Duodenal mucosa (tissue), 2 donors: Measurements from ENCODE around the gene KCNV2.

Experiments
- H3K27ac ChIP-seq: one replicate; pipeline ENCODE4 v1.7.0; 2013; ENCODE audit warnings: low read depth, low read length
- H3K27me3 ChIP-seq, 2 donors: one replicate each; pipeline ENCODE4 v1.7.0; 2013; ENCODE audit warnings: low read length in 2 of 2, control low read depth in 1 of 2; ENCODE audit not compliant: insufficient read depth in 2 of 2, control insufficient read depth in 1 of 2
- H3K36me3 ChIP-seq, 2 donors: one replicate each; pipeline ENCODE4 v1.7.0; 2013; ENCODE audit warnings: low read length in 2 of 2, control low read depth in 1 of 2; ENCODE audit not compliant: insufficient read depth in 2 of 2, control insufficient read depth in 1 of 2
- H3K4me1 ChIP-seq, 2 donors: one replicate each; pipeline ENCODE4 v1.7.0; 2013; ENCODE audit warnings: low read length in 2 of 2, control low read depth in 1 of 2; ENCODE audit not compliant: insufficient read depth in 2 of 2, control insufficient read depth in 1 of 2
- H3K4me3 ChIP-seq, 2 donors: one replicate each; pipeline ENCODE4 v1.7.0; 2013; ENCODE audit warnings: low read length in 2 of 2, low read depth in 1 of 2
- H3K9ac ChIP-seq, 2 donors: one replicate each; pipeline ENCODE4 v1.7.0; 2013; ENCODE audit warnings: low read length in 2 of 2, low read depth in 1 of 2
- H3K9me3 ChIP-seq, 2 donors: one replicate each; pipeline ENCODE4 v1.7.0; 2013; ENCODE audit warnings: low read length in 2 of 2, control low read depth in 1 of 2; ENCODE audit not compliant: control insufficient read depth in 1 of 2

The KCNV2 gene

GRCh38 chr9:2717385-2717784, at the start of gene KCNV2:
Gene KCNV2 (plus strand): TSS chr9:2717510. CDS start chr9:2717740, 230 bp downstream.
- H3K4me3 ChIP-seq = no peak within 1 kb of the TSS
- no peaks in the 10 kb centered on the region for H3K36me3 ChIP-seq
- no peaks in the 10 kb centered on the region for H3K4me1 ChIP-seq
- no peak within 1 kb of the TSS for H3K9ac ChIP-seq
- H3K27me3 ChIP-seq = no peaks in the 10 kb centered on the region
- H3K27ac ChIP-seq = no peak within 1 kb of the TSS
- no peaks in the 10 kb centered on the region for H3K9me3 ChIP-seq

DNA sequence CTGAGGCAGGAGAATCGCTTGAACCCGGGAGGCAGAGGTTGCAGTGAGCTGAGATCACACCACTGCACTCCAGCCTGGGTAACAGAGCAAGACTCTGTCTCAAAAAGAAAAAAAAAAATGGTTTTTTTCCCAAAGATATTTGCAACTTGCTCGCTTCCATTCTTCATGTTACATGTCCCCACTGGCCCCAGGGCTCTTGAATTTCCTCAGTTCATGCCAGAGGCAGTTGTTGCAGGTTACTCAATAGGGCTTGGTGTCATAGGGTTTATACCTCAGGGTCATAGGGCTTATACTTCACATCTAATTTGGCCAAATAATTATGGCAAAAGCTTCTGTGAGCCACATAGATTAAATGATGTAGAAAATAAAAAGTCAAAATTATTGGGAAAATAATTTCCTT, 44.1 kb upstream of the KCNV2 start:
- Histone ChIP-seq H3K4me1 (no peaks in the 10 kb centered on the region), H3K9ac (no peak overlapping the region), H3K9me3 (no peaks in the 10 kb centered on the region), H3K27ac (no peak overlapping the region), H3K4me3 (no peak overlapping the region), H3K27me3 (no peaks in the 10 kb centered on the region), H3K36me3 (no peaks in the 10 kb centered on the region)

GRCh38 chr9:2674141-2674824, 43.0 kb upstream of the KCNV2 start:
- no peak overlapping the region for H3K27ac ChIP-seq
- H3K36me3 ChIP-seq = no peaks in the 10 kb centered on the region
- H3K9ac ChIP-seq = no peak overlapping the region
- no peak overlapping the region for H3K4me3 ChIP-seq
- no peaks in the 10 kb centered on the region for H3K27me3 ChIP-seq
- no peaks in the 10 kb centered on the region for H3K9me3 ChIP-seq
- no peaks in the 10 kb centered on the region for H3K4me1 ChIP-seq

DNA sequence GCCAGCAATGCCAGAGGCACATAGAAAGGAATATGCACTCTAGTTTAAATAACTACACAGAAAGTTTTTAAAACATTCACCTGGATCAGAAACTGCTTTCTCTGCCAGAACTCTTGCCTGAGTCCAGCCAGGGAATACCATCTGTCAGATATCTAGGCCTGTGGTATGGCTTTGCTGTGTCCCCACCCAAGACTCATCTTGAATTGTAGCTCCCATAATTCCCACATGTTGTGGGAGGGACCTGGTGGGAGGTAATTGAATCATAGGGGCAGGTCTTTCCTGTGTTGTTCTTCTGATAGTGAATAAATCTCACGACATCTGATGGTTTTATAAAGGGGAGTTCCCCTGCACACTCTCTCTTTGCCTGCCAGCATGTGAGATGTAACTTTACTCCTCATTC, 41.5 kb upstream of the KCNV2 start:
- no peaks in the 10 kb centered on the region for H3K36me3 ChIP-seq
- H3K9ac ChIP-seq = no peak overlapping the region
- no peak overlapping the region for H3K27ac ChIP-seq
- H3K4me3 ChIP-seq = no peak overlapping the region
- H3K9me3 ChIP-seq = no peaks in the 10 kb centered on the region
- no peaks in the 10 kb centered on the region for H3K4me1 ChIP-seq
- H3K27me3 ChIP-seq = no peaks in the 10 kb centered on the region

- H3K4me3 ChIP-seq = no peak overlapping the region
- no peaks in the 10 kb centered on the region for H3K4me1 ChIP-seq
- no peaks in the 10 kb centered on the region for H3K36me3 ChIP-seq
- H3K9me3 ChIP-seq = no peaks in the 10 kb centered on the region
- H3K9ac ChIP-seq = no peak overlapping the region
- no peaks in the 10 kb centered on the region for H3K27me3 ChIP-seq
- no peak overlapping the region for H3K27ac ChIP-seq
Observed at GRCh38 chr9:2676466-2676865, 40.8 kb upstream of the KCNV2 start.

GRCh38 chr9:2677915-2678889, 39.1 kb upstream of the KCNV2 start:
- H3K27me3 ChIP-seq = no peaks in the 10 kb centered on the region
- no peak overlapping the region for H3K4me3 ChIP-seq
- H3K4me1 ChIP-seq = no peaks in the 10 kb centered on the region
- no peak overlapping the region for H3K27ac ChIP-seq
- no peaks in the 10 kb centered on the region for H3K9me3 ChIP-seq
- no peaks in the 10 kb centered on the region for H3K36me3 ChIP-seq
- H3K9ac ChIP-seq = no peak overlapping the region

DNA sequence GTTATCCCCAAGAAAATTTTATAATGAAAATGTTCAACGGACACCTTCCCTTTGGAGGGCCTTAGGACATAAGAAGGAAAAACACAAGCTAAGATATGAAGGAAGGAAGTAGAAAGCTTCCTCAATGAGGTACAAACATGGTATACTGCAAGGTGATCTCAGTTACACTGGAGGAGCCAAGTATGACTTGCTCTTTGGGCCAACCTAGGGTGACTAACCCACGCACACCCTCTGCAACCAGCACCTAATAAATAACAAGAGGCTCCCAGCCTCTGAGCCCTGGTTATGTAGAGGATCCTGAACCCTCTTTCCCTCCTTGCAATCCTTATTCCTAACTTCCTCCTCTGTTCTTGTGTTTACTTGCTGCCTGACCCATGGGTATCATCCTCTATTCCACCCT, 38.3 kb upstream of the KCNV2 start:
- H3K4me1 ChIP-seq = no peaks in the 10 kb centered on the region
- H3K4me3 ChIP-seq = no peak overlapping the region
- H3K9me3 ChIP-seq = no peaks in the 10 kb centered on the region
- H3K27me3 ChIP-seq = no peaks in the 10 kb centered on the region
- H3K27ac ChIP-seq = no peak overlapping the region
- no peak overlapping the region for H3K9ac ChIP-seq
- H3K36me3 ChIP-seq = no peaks in the 10 kb centered on the region

GRCh38 chr9:2681981-2682380, 35.3 kb upstream of the KCNV2 start:
- no peak overlapping the region for H3K9ac ChIP-seq
- H3K9me3 ChIP-seq = no peaks in the 10 kb centered on the region
- H3K36me3 ChIP-seq = no peaks in the 10 kb centered on the region
- no peak overlapping the region for H3K27ac ChIP-seq
- H3K4me1 ChIP-seq = no peaks in the 10 kb centered on the region
- no peak overlapping the region for H3K4me3 ChIP-seq
- no peaks in the 10 kb centered on the region for H3K27me3 ChIP-seq

DNA sequence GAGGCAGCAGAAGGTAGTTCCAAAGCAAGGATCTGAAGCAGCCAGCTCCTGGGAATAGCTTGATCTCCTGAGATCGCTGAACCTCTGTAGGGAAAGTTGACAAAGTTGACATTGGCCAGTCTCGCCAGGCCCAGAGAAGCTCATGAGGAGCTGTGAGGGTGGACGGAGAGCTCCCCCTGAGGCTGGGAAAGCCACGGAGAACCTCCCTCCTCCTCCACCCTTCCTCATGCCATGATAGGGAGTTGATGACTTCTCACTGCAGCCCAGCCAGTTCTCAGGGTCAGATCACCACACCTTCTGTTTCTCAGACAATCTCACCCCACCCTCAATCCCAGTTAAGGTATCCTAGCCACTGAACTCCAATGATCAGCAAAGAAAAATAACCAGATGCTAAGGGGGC, 30.4 kb upstream of the KCNV2 start:
- no peaks in the 10 kb centered on the region for H3K36me3 ChIP-seq
- no peak overlapping the region for H3K9ac ChIP-seq
- H3K9me3 ChIP-seq = no peaks in the 10 kb centered on the region
- no peak overlapping the region for H3K27ac ChIP-seq
- no peak overlapping the region for H3K4me3 ChIP-seq
- H3K4me1 ChIP-seq = no peaks in the 10 kb centered on the region
- no peaks in the 10 kb centered on the region for H3K27me3 ChIP-seq

DNA sequence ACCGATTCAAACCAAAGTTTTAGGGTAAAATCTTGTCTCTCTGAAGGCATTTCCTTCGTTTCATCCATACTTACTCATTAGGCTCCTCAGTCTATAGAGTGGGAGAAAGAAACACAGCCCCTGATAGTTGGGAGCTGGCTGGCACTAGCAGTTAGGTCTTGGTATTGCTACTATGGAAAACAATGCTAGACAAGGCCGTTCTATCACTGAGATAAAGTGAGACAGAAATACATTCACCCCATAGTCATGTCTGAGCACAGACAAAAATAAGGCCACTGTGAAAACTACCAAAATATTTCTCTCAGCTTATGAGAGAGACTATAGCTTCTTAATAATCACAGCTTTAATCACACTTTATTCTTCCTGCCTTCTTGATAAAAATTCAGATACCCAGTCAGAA, 28.7 kb upstream of the KCNV2 start:
- H3K9ac ChIP-seq = no peak overlapping the region

More for the DNA sequence above, 28.7 kb upstream of the KCNV2 start:
- Histone ChIP-seq H3K4me1 (no peaks in the 10 kb centered on the region), H3K9me3 (no peaks in the 10 kb centered on the region), H3K4me3 (no peak overlapping the region), H3K36me3 (no peaks in the 10 kb centered on the region), H3K27ac (no peak overlapping the region), H3K27me3 (no peaks in the 10 kb centered on the region)
